Ovary (tissue), 9 donors: ENCODE measurements around the gene SZT2. TPM values are rescaled to one million over a fixed set of nuclear protein-coding genes. Genes with fewer than 3 reads are reported as not detected.
A peak's percentile ranks its signal among the peaks of the same experiment; 100 is the strongest.

ENCODE experiments used
- DNase-seq, 5 donors: peaks; one replicate each; pipeline ENCODE4 v3.0.0-alpha.2; 2019 to 2020
- H3K27ac ChIP-seq, 2 donors: fragments of 200-600 bp; one replicate each; pipeline versions ENCODE4 v1.5.1 to v1.8.0; 2019 to 2022
- H3K27me3 ChIP-seq: fragments of 200-600 bp; one replicate; pipeline ENCODE4 v1.8.0; 2022
- H3K36me3 ChIP-seq: fragments of 200-600 bp; sonication (generic); one replicate; pipeline ENCODE4 v1.5.1; 2019
- H3K4me1 ChIP-seq: one replicate; pipeline ENCODE4 v1.8.1; 2013; ENCODE audit warnings: mild to moderate bottlenecking, moderate library complexity; ENCODE audit not compliant: insufficient read depth
- H3K4me3 ChIP-seq: fragments of 200-600 bp; sonication (generic); one replicate; pipeline ENCODE4 v1.5.1; 2017
- H3K9me3 ChIP-seq, 2 donors: fragments of 200-600 bp in 1 of 2; sonication (generic) in 1 of 2; one replicate each; pipeline versions ENCODE4 v1.5.1 to v1.8.1; 2013 to 2019; ENCODE audit warnings: mild to moderate bottlenecking in 1 of 2, moderate library complexity in 1 of 2
- CTCF ChIP-seq, 3 donors: fragments of 450-650 bp in 2 of 3; fragments of 200-600 bp in 1 of 3; IDR thresholded peaks; one replicate each; pipeline versions ENCODE4 v1.5.1 to v1.8.0; 2016 to 2022; ENCODE audit warnings: antibody characterized with exemption in 3 of 3, mild to moderate bottlenecking in 1 of 3
- EP300 ChIP-seq: sonication (generic); formaldehyde crosslinking; IDR thresholded peaks from one replicate; pipeline ENCODE4 v1.6.1; 2017; ENCODE audit warnings: antibody characterized with exemption
- POLR2A ChIP-seq: fragments of 450-650 bp; IDR thresholded peaks from one replicate; pipeline ENCODE4 v1.6.1; 2017; ENCODE audit warnings: antibody characterized with exemption, mild to moderate bottlenecking, moderate library complexity
- WGBS, 3 donors: extraction: QIAGEN DNeasy Blood & Tissue Kit in 1 of 3; methylation state at CpG; one replicate each; pipeline versions ENCODE4 v1.1.5 to v1.1.7; 2013 to 2017; 5-methylcytosine and 5-hydroxymethylcytosine counted together
- intact Hi-C, 4 donors: fragments of 100-400 bp; cut with DNase I; formaldehyde crosslinking; loops; one replicate each; pipeline versions ENCODE4 v1.11.0 to v1.15.1; 2022 to 2023
- polyA plus RNA-seq, 2 donors: library from polyadenylated mRNA; stranded (reverse); fragments of 200-250 nt in 1 of 2; fragments of 350-450 nt in 1 of 2; fragmentation: Illumina TruSeq in 1 of 2; extraction: RNeasy Lipid Tissue Mini Kit (QIAGEN cat#74804) in 1 of 2; gene quantifications; one replicate each; pipeline ENCODE4 v1.2.3, GENCODE V29; 2013 to 2014
- total RNA-seq, 7 donors: library from RNA; depleted of rRNA in 2 of 7; stranded (reverse); fragments of >200 nt in 2 of 7; fragmentation: NEBNext Ultra II Directional in 3 of 7; extraction: Animal tissue kit (Norgen Biotek cat#: 25700) in 3 of 7; gene quantifications; one replicate each; pipeline versions ENCODE4 v1.1.0 to v1.2.4, GENCODE V29; 2016 to 2023
- donor health status: DM: no; HTN: no; CAD: no; lungs with moderate emphysema.
- donor health status: DM: no; HTN: no; CAD: no.
- donor health status: Bipolar disorder and iron deficiency.
- donor health status: DM: yes; HTN: yes; CAD: no.
- donor health status: DM: no; HTN: no; CAD: no.
- donor health status: DM: yes; HTN: yes; CAD: no.

Gene SZT2
- total and polyA plus RNA-seq, 9 donors, result 16.8 to 89.3 (median 49.8) TPM

GRCh38 chr1:43451157-43451591 lies 61.5 kb downstream of the SZT2 start:
- Histone ChIP-seq H3K4me1 (peaks cover 2% of the 10 kb centered on the region), H3K27ac (no peak overlapping the region), H3K36me3 (no peaks in the 10 kb centered on the region), H3K9me3 (no peaks in the 10 kb centered on the region), H3K27me3 (no peaks in the 10 kb centered on the region), H3K4me3 (no peak overlapping the region)
- peak in 2 of 5 donors; percentile 25 to 40 for DNase-seq
- intact Hi-C loops, result no loop called here
- TF ChIP-seq CTCF (IDR thresholded peaks at IDR 0.05) (no peak), EP300 (no peak), POLR2A (no peak)
- WGBS, 3 donors, result 65 to 75% (median 66%) methylated on average over 12 of the region's 12 CpGs

GRCh38 chr1:43451701-43452532 lies 62.2 kb downstream of the SZT2 start:
- Histone ChIP-seq H3K4me1 (peaks cover 2% of the 10 kb centered on the region), H3K27ac (no peak overlapping the region), H3K9me3 (no peaks in the 10 kb centered on the region), H3K27me3 (no peaks in the 10 kb centered on the region), H3K36me3 (no peaks in the 10 kb centered on the region), H3K4me3 (no peak overlapping the region)
- TF ChIP-seq CTCF (IDR thresholded peaks at IDR 0.05) (no peak), EP300 (no peak), POLR2A (no peak)
- 86 to 88% (median 88%) methylated on average over 22 of the region's 22 CpGs for WGBS, 3 donors
- intact Hi-C loops, result no loop called here
- DNase-seq, result peak in 2 of 5 donors; percentile 39 to 44

GRCh38 chr1:43452789-43453441 lies 63.2 kb downstream of the SZT2 start:
- TF ChIP-seq EP300 (no peak), POLR2A (no peak), CTCF (IDR thresholded peaks at IDR 0.05) (no peak)
- H3K27ac ChIP-seq, result peak overlapping the region; percentile 92 to 95
- H3K27me3 ChIP-seq, result no peaks in the 10 kb centered on the region
- no peaks in the 10 kb centered on the region for H3K36me3 ChIP-seq
- intact Hi-C loops, result no loop called here
- peak overlapping the region; percentile 60 for H3K4me3 ChIP-seq
- H3K9me3 ChIP-seq, result no peaks in the 10 kb centered on the region
- H3K4me1 ChIP-seq, result peaks cover 2% of the 10 kb centered on the region
- DNase-seq, result peak in 4 of 5 donors; percentile 55 to 61 (median 57)
- WGBS, 3 donors, result 6 to 11% (median 9%) methylated on average over 9 to 10 of the region's 10 CpGs

GRCh38 chr1:43453442-43454269 lies 64.0 kb downstream of the SZT2 start, which contains the start of gene HYI:
Gene HYI, minus strand, starts transcription at chr1:43453931. Its CDS starts 138 bp downstream, at chr1:43453793.
- intact Hi-C loops, result no loop called here
- H3K27ac ChIP-seq, result peak within 1 kb of the TSS; percentile 92 to 95
- H3K36me3 ChIP-seq, result no peaks in the 10 kb centered on the region
- DNase-seq, result peak; percentile 82 to 90 (median 83)
- TF ChIP-seq CTCF (IDR thresholded peaks at IDR 0.05) (no peak), POLR2A (no peak), EP300 (no peak)
- H3K4me1 ChIP-seq, result peaks cover 2% of the 10 kb centered on the region
- WGBS, 3 donors, result 0% methylated on average over 44 to 87 of the region's 87 CpGs
- peak within 1 kb of the TSS; percentile 60 for H3K4me3 ChIP-seq
- H3K9me3 ChIP-seq, result no peaks in the 10 kb centered on the region
- no peaks in the 10 kb centered on the region for H3K27me3 ChIP-seq
